NCI-H774 (cell line): ENCODE data around the gene FASTK.
A peak's percentile ranks its signal among the peaks of the same experiment; 100 is the strongest.

ENCODE experiments used
- DNase-seq: peaks from one replicate; lab custom pipeline; 2025; lab: John Stamatoyannopoulos, UW

The FASTK gene

DNA sequence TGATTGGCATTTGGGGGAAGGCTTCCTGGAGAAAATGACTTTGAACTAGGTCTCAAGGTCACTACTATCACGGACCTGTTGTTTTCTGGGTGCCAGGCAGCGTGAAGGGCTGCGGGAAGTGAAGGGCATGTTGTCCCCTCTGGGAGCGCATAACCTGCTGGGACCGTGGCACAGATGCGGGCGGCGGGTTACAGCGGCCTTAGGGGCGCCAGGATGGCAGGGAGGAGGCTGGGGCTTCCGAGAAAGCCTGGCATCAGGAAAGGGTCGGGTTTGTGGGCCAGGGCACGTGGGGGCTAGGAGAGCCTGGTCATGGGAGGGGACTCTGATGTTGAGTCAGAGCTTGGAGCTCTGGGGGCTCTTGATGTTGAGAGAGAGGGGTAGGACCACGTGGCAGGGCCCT lies 15.1 kb downstream of the FASTK start:
- DNase-seq, result no peak

DNA sequence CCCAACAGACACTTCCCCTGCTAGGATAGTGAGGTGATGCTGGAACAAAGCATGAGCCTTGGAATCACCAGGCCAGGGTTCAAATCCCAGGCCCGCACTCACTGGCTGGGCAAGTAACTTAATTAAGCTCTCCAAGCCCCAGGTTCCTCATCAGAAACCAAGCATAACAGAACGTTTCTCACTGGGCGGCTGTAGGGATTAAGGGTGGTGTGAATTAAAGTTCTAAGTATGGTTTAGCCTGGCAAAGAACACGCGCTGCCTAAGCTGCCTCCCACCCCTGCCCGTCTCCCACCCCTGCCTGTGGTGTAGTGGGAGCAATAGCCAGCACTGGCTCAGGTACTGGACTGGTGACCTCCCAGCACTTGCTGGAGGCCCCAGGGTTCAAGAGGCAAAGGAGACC lies 15.6 kb downstream of the FASTK start:
- DNase-seq, result no peak

DNA sequence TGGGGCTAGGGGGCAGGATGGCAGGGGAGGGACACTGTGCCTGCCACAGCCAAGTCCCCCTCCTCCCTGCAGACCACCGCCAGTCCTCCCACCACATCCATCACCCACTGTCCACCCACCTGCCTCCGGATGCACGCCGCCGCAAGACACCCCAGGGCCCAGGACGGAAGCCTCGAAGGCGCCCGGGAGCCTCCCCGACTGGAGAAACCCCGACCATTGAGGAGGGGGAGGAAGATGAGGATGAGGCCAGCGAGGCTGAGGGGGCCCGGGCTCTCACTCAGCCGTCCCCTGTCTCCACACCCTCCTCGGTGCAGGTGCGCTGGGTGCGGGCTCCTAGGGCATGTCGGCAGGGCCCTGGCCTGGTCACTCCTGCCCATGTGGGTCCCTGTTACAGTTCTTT lies 16.2 kb downstream of the FASTK start:
- no peak for DNase-seq

DNA sequence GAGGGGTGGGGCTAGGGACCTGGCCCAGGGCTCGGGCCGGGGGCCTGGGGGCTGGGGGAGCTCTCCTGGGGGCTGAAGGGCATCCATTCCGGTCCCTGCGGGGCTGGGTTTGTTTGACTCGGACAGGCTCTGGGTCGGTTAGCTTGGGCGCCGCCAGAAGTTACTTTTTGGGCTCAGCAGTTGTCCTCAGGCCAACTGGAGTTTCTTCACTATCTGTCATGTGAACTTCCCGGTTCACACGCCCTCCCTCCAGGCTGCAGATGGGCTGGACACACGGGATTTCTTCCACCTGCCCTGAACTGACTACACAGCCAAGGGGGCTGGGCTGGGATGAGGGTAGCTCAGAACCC lies 17.4 kb downstream of the FASTK start:
- DNase-seq, result no peak

DNA sequence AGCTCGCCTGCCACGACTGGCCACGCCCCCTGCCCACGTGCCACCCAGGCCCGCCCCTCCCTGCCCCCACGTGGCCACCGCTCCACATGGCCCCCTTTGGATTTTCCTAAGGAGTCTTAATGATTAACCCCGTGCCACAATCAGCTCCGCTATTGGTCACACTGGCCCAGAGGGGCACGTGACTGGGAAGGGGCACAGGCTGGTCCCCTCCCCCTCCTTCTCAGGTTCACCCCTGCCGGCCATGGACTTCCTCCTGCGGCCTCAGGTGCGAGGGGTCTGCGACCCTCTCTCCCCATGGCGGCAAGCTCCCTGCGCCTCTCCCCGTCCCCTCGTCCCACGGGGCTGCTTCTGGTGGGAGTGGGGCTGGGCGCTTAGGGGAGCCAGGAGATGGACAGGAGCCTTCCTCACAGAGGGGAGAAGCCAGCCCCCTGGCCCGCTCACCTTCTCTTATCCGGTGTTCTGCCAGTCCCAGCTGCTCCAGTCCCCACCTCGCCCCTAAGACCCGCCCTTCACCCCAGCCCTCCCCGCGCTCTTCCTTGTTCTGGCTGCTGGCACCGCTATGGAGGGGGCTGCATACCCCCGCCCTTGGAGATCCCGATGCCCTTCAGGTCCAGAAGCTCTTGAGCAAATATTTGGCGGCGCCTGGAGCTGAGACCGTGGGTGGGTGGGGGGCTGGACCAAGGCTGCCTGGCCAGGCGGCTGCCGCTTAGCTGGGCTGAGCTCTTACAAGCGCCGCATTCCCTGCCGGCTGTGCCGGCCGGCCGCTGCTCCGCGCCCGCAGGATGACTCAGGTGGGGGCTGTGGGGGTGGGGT lies 18.0 kb downstream of the FASTK start:
- no peak for DNase-seq

DNA sequence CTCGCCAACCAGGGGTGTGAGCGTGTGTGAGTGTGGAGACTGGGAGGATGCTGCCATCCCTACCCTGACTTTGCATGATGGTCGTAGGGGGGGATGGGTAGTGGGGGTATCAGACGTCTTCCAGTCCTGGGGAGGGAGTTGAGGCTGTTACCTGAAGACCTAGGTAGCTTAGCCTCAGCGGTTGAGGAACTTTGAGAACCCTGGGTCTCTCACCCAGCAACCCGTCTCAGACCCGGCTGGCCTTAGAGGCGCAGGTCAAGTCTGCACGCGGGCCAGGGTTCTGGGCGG lies 18.6 kb downstream of the FASTK start:
- DNase-seq, result no peak

DNA sequence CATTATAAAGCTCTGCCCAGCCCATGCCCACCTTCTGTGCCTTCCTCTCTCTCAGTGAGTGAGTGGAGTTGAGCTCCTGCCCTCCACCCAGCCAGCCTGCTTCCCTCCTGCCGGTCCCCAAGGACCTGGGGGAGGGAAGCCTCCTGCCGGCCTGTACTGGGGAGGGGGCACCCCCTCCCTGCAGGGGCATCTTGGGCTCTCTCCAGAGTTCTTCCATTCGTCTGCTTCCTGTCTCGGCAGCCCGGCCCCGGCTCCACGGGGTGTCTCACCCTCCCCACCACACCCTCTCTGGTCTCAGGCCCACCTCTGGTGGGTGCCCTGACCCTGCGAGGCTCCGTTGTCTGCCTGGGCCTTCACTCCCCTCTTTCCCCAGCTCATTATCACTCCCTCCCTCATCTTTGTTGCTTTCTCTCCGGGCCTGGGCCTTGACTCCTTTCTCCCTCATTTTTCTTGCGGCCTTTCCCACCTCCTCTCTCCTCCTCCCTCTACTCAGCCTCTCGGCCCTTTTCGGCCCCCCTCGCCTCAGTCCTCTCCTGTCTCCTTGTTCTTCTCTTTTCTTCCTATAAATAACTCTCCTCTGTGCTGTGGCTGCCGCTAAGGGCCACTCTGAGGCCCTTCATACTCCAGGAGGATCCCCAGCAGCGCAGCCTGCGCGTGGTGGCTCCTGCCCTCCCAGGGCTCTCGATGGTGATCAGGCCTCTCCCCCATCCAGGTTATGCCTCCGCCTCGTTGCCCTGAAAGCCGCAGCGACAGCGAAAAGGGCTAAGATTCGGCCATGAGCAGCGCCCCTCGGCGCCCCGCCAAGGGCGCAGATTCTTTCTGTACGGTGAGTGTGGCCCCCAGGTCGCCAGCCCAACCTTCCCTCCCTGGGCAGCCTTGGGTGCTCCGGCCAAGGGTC lies 19.1 kb downstream of the FASTK start:
- DNase-seq, result no peak

DNA sequence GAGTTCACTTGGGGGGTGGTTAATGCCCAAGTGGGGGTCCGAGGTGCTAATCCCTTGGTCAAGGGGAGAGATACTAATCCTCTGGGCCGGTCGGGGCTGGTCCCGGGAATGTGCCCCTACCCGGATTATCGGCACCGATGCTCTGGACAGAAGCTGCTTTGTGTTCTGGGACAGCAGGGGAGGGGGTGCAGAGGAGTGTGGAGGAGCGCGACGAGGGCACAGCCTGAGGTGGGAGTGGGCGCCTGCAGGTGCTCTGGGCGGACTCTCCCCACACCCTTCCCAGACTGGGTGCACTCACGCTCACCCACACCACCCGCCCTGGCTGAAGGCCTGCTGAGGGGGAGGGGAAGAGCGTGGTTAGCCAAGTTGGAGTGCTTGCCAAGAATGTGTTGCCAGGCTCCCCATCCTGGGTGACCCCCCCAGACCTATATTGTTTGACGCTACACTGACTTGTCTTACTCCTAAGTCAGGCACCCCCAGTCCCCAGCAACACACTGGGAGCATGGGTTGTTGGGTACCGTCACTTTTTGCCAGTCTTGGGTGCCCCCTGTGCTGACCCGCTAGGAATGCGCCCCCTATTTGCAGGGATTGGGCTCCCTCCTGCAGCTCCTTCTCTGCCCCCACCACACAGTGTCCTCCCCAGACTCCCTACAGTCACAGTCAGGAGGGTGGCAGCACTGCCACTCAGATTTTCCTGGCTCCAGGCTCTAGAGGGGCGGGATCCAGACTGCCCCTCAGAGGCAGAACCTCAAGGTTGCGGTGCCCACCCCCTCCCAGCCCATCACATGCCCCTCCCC lies 20.0 kb downstream of the FASTK start:
- DNase-seq, result no peak

DNA sequence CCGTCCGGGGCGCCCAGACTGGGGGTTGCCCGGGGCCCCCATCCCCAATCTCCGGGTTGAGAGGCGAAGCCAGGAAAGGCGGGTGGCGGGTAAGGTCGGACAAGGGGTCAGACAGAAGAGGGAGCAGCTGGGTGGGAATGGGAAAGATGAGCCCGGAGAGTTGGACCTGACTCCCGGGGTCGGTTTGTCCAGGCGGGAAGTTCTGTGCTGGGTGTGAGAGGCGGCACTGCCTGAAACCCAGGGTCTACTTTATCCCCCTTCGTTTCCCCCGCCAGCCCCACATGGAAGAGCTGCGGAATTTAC lies 20.5 kb downstream of the FASTK start:
- no peak for DNase-seq

DNA sequence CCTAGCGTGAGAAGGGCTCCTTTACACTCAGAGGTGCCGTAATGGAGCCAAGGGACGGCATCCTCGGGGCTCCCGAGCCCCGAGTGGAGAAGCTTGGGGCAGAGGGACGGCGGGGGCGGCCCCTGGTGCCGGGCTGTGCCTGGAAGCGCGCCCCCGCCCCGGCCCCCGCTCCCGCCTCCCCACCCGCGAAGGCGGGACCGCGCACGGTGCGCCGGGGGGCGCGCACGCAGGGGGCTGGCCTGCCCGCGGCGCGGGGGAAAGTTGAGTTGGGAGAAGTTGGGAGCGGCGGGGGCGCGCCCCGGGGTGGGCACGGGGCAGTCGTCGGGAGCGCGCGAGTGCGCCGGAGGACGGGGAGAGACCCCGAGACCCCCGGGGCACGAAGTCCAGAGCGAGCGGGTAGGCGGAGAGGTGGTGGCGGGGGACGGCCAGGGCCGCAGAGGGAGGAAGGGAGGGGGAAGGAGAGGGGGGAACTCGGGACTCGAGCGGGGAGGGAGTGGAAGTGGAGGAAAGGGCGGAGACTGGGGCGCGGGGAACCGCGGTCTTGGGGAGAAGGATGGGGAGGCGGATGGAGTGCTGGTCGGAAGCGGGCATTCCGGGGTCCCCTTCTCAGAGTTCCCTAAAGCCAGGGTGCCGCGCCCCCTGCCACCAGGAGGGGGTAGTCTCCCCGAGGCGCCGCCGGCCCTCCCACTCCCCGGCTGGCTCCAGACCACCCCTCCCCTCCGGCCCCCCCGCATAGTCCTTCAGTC lies 21.1 kb downstream of the FASTK start, which contains the start of gene SLC4A2:
SLC4A2 (plus strand) TSS at position 223 of the 746 bp plus-strand sequence. CDS start 2,399 bp downstream, outside the sequence.
- DNase-seq, result peak; percentile 80

DNA sequence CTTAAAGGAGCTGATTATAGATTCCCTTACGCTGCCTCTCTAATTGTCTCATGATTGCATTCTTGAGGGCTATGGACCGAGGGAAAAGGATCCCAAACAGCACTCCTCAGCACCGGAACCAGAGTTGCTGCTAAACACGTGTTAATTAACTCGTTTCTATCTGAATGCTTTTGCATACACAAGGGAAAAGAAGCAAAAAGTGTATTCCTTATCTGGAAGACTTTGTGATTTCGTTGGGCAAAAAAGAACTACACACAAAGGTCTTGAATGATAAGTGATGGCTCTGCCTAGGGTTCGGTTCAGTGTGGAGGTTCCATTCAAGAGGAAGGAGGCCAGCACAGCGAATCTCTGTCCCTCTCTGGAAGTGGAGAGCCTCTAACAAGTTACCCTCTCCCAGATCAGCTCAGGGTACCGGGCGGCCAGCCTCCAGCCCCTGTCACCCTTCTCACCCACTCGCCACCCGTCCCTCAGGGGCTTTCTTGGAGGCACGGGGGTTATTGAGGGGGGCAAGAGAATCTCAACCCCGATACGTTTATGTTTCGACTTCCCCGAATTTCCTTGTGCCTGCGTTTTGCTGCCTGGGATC lies 21.7 kb downstream of the FASTK start:
- DNase-seq, result no peak

DNA sequence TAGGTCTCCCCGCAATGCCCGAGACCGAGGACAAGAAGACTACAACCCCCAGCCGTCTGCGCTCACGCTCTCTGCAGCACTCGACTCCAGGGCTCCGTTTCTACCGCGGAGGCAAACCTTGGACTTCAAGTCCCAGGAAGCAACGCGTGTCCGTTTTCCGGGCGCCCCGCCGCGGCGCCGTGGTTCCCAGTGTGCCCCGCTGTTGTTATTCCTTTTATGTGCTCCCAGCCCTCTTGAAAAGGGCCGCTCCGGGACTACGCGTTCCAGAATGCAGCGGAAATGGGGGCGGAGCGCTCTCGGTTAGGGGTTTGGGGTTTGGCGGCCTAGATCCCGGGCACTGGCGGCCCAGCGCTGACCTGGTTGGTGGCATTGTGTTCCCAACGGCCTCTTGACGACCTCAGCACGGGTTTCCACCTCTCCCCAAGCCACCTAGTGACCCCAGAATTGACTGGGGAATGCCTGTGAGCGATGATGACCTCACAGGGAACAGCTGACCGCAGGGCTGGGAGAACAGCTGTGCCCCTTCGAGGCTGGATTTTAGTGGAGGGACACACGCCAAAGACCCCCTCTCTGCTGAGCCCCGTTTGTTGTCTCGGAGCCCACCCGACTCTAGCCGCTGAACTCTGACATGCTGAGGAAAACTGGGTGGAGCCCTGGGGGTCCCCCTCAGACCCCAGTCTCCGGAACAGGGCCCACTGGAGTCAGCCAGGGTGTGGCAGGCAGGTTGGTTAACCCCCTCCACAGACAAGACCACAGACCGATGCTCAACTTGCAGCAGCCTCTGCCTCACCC lies 22.4 kb downstream of the FASTK start:
- DNase-seq, result peak; percentile 99

DNA sequence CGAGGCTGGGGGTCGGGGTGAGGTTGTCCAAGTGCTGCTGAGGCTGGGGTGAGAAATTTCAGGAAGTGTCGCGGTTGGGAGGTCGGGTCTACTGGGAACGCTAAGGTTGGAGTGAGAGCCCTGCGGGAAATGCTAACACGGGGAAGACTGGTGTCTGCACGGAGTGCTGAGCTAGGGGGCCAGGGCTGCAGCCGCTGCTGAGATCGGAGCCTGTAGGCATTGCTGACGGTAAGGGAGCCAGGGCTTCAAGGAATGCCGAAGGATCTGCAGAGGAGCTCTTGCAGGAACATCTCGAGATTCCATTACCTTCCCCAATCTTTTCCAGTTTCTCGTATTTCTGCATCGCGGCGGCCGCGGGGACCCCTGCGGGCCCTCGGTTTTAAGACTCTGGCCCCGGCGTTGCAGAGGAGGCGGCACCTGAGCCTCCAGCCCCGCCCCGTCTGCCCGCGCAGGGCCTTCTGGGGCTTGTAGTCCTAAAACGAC lies 23.1 kb downstream of the FASTK start, which contains the start of gene CDK5:
CDK5 (minus strand) TSS at position 392 of the 483 bp plus-strand sequence; CDS start at position 343, 49 bp downstream.
- peak; percentile 62 for DNase-seq

DNA sequence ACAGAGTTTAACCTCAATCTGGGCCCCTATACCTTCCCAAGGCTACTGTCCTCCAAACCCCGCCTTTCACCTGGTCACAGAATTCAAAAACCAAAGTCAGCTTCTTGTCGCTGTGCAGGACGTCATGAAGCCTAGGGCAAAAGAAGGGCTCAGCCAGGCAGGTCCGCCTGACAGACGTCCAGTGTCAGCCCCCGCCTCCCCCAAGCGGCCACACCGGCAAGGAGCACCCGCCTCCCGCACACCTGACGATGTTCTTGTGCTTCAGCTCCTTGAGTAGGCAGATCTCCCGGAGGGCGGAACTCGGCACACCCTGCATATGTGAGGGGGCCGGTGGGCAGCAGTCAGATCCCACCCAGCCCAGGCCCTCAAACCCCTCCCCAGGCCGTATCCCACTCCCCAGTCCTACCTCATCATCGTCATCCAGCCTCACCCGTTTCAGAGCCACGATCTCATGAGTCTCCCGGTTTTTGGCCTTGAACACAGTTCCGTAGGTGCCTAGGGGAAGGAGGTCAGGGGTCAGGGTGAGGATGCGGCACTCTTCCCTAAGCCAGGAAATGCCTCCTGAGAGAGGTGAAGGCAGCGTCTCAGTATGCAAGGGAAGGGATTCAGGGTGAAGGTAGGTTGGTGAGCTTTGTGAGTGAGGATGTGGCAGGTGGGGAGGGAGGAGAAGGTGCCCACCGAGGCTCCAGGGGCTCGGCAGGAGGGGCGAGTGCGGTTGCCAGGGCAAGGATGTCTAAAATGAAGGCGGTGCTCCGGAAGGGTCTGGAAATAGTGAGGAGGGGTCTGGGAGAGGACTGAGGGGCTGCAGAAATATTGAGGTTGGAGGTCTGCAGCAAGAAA lies 23.7 kb downstream of the FASTK start:
- DNase-seq, result no peak

DNA sequence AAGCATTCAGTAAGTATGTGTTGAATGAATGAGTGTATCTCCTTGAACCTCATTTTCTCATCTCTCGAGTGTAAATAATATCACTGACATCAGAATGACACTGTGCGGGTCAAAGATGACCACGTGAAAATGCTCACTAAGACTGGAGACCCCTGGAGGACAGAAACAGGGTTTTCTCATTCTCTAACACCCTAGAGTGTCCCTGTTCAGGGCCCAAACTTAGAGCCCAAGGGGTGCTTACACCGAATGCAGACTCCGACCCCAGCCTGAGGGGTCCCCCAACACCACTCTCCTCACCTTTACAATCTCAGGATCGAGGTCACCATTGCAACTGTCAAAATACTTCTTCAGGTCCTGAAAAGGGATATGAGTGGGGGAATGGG lies 24.3 kb downstream of the FASTK start:
- DNase-seq, result no peak

DNA sequence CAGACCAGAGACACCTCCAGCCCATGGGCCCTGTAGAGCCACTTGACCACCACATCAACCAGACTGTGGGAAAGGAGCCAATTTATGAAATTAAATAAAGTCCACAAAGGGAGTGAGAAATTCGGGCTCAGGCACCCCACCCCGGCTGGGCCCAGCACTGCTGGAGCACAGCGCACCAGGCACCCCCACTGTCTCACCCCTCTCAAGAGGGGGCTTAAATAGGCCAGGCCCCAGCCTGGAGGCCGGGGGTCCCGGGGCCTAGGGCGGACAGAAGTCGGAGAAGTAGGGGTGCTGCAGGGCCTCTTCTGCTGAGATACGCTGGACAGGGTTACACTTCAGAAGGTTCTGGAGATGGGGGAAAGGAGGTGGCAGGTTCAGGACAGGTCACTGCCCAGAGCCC lies 26.9 kb downstream of the FASTK start:
- DNase-seq, result no peak

DNA sequence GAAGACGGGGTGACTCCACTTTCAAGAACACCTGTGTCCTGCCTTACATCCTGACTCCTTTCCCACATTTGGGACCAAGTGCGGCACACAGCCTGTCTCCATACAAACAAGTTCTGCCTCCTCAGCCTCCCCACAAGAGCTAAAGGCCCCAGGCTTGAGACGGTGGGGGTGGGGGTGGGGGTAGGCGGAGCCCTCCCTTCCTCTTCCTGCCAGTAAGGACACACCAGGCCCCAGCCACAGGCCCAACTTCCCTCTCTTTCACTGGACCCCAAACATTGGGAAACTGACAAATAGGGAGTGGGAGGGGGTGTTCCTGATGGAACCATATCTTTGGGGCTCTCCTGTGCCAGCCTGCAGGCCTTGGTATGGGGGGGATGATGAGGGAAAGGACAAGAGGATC lies 27.5 kb downstream of the FASTK start:
- no peak for DNase-seq

DNA sequence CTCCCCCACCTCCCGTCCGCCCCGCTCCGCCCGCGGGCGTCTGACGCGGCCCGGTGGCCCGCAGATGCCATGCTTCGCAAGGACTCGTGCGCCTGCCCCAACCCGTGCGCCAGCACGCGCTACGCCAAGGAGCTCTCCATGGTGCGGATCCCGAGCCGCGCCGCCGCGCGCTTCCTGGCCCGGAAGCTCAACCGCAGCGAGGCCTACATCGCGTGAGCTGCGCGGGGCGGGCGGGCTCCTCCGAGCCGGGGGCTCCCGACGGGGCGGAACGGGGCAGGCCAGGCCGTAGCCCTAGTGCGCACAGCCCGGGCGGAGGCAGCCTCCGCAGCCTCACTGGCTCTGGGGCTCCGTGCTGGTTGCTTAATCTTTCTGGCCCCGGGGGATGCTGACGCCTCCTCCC lies 29.5 kb downstream of the FASTK start:
- DNase-seq, result no peak

DNA sequence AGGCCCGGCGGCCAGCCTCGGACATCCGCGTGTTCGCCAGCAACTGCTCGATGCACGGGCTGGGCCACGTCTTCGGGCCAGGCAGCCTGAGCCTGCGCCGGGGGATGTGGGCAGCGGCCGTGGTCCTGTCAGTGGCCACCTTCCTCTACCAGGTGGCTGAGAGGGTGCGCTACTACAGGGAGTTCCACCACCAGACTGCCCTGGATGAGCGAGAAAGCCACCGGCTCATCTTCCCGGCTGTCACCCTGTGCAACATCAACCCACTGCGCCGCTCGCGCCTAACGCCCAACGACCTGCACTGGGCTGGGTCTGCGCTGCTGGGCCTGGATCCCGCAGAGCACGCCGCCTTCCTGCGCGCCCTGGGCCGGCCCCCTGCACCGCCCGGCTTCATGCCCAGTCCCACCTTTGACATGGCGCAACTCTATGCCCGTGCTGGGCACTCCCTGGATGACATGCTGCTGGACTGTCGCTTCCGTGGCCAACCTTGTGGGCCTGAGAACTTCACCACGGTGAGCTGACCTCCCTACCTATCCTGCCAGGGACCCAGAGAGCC lies 31.6 kb downstream of the FASTK start:
- DNase-seq, result no peak
